ENCODE measurements around the gene PAPSS2.

DNA sequence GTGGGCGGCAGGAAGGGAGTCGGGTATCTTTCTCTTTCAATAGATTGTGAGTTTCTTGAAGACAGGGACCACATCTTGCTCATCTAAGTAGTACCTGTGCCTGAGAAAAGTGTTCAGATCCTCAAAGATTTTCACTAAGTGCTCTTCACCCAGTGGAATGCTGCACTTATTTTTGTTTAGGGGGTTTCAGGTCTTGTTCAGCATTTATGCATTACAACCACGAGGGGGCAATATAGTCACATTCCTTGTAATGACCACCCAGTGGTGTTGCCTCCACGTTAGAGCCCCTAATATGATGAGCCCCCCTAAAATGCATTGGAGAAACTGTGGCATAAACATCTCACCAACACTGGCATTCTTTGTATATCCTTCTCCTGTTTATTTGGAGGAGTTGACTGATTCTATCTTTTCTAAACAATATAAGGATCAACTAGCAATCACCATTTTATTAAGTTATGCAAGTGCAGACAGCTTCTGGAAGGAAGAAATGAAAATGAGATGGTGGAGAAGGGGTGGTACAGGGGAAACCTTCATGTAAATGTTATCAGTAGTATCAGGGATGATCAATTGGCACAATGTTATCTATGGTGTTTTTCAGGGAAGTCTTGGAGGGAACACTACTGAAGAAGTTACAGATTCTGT lies 3.1 kb upstream of the PAPSS2 start:
- TF ChIP-seq, protein P1, sequence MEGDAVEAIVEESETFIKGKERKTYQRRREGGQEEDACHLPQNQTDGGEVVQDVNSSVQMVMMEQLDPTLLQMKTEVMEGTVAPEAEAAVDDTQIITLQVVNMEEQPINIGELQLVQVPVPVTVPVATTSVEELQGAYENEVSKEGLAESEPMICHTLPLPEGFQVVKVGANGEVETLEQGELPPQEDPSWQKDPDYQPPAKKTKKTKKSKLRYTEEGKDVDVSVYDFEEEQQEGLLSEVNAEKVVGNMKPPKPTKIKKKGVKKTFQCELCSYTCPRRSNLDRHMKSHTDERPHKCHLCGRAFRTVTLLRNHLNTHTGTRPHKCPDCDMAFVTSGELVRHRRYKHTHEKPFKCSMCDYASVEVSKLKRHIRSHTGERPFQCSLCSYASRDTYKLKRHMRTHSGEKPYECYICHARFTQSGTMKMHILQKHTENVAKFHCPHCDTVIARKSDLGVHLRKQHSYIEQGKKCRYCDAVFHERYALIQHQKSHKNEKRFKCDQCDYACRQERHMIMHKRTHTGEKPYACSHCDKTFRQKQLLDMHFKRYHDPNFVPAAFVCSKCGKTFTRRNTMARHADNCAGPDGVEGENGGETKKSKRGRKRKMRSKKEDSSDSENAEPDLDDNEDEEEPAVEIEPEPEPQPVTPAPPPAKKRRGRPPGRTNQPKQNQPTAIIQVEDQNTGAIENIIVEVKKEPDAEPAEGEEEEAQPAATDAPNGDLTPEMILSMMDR (IDR thresholded peaks at IDR 0.05) = peak; percentile 38 to 79 (median 64)
- TF ChIP-seq POLR2A (IDR thresholded peaks at IDR 0.05) = no peak
